ENCODE measurements around the gene ARHGAP44.

DNA sequence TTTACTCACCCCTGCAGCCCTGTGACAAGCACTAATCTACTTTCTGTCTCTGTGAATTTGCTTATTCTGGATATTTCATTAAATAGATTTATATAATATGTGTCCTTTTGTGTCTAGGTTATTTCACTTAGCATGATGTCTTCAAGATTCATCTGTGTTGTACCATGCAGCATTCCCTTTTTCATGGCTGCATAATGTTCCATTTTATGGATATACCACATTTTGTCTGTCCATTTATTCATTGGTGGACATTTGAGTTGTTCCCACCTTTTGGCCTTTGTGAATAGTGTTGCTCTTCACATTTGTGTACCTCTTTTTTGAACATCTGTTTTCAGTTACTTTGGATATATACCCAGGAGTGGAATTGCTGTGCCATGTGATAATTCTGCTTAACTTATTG is 118.2 kb downstream of the ARHGAP44 start:
- no peak for TF ChIP-seq SMC3 (conservative IDR thresholded peaks at IDR 0.05; ENCODE audit: insufficient read depth, low read depth, low read length)
- TF ChIP-seq, protein P1, sequence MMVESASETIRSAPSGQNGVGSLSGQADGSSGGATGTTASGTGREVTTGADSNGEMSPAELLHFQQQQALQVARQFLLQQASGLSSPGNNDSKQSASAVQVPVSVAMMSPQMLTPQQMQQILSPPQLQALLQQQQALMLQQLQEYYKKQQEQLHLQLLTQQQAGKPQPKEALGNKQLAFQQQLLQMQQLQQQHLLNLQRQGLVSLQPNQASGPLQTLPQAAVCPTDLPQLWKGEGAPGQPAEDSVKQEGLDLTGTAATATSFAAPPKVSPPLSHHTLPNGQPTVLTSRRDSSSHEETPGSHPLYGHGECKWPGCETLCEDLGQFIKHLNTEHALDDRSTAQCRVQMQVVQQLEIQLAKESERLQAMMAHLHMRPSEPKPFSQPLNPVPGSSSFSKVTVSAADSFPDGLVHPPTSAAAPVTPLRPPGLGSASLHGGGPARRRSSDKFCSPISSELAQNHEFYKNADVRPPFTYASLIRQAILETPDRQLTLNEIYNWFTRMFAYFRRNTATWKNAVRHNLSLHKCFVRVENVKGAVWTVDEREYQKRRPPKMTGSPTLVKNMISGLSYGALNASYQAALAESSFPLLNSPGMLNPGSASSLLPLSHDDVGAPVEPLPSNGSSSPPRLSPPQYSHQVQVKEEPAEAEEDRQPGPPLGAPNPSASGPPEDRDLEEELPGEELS (CRISPR knock-in tag; IDR thresholded peaks at IDR 0.05; ENCODE audit: borderline replicate concordance) = no peak

Data from K562 (cell line).